ENCODE measurements around the gene AHRR. TPM values are rescaled to one million over a fixed set of nuclear protein-coding genes. Genes with fewer than 3 reads are reported as not detected.

The AHRR gene
- total RNA-seq, 6 experiments from 2014 or later, result 0.06 to 0.81 (median 0.43) TPM

- ATAC-seq, result no peak
- WGBS (ENCODE audit: insufficient coverage, low coverage, low lambda C conversion rate, missing lambda C conversion rate), result 83% methylated on average over 1 of the region's 26 CpGs
- H3K27me3 ChIP-seq, result no peaks in the 10 kb centered on the region
- intact Hi-C loops (cut with DNase I), result no loop called here
- no peak overlapping the region for H3K4me3 ChIP-seq
- H3K36me3 ChIP-seq, result no peaks in the 10 kb centered on the region
- no peaks in the 10 kb centered on the region for H3K4me1 ChIP-seq
- no peaks in the 10 kb centered on the region for H3K9me3 ChIP-seq
- no peak overlapping the region for H3K27ac ChIP-seq
- DNase-seq, result no peak
- no peak for TF ChIP-seq CTCF (IDR thresholded peaks at IDR 0.05)
- TF ChIP-seq POLR2A (IDR thresholded peaks at IDR 0.05), result no peak
These were observed 113.1 kb downstream of the AHRR start for GRCh38 chr5:434443-435146.

- ATAC-seq, result no peak
- Histone ChIP-seq H3K4me3 (no peak overlapping the region), H3K36me3 (no peaks in the 10 kb centered on the region), H3K9me3 (no peaks in the 10 kb centered on the region), H3K4me1 (no peaks in the 10 kb centered on the region), H3K27me3 (no peaks in the 10 kb centered on the region), H3K27ac (no peak overlapping the region)
- intact Hi-C loops (cut with DNase I), result no loop called here
- WGBS (ENCODE audit: insufficient coverage, low coverage, low lambda C conversion rate, missing lambda C conversion rate), result 69% methylated on average over 15 of the region's 27 CpGs
- TF ChIP-seq CTCF (IDR thresholded peaks at IDR 0.05) (no peak), POLR2A (IDR thresholded peaks at IDR 0.05) (no peak)
- no peak for DNase-seq
These were observed 113.8 kb downstream of the AHRR start for GRCh38 chr5:435156-435790.

- Histone ChIP-seq H3K4me1 (no peaks in the 10 kb centered on the region), H3K27ac (no peak overlapping the region), H3K4me3 (no peak overlapping the region), H3K36me3 (no peaks in the 10 kb centered on the region), H3K9me3 (no peaks in the 10 kb centered on the region), H3K27me3 (no peaks in the 10 kb centered on the region)
- peak in 3 of 4 donors; percentile 26 to 36 (median 35) for TF ChIP-seq CTCF (IDR thresholded peaks at IDR 0.05)
- TF ChIP-seq POLR2A (IDR thresholded peaks at IDR 0.05), result no peak
- DNase-seq, result peak in 1 of 3 donors; percentile 26
- ATAC-seq, result peak; percentile 41 to 67 (median 43)
- 87% methylated on average over 6 of the region's 18 CpGs for WGBS (ENCODE audit: insufficient coverage, low coverage, low lambda C conversion rate, missing lambda C conversion rate)
- intact Hi-C loops (cut with DNase I), result no loop called here
These were observed 114.6 kb downstream of the AHRR start for GRCh38 chr5:435961-436640.

- Histone ChIP-seq H3K36me3 (no peaks in the 10 kb centered on the region), H3K27ac (no peak overlapping the region), H3K27me3 (no peaks in the 10 kb centered on the region), H3K9me3 (no peaks in the 10 kb centered on the region), H3K4me1 (no peaks in the 10 kb centered on the region), H3K4me3 (no peak overlapping the region)
- TF ChIP-seq POLR2A (IDR thresholded peaks at IDR 0.05), result no peak
- TF ChIP-seq CTCF (IDR thresholded peaks at IDR 0.05), result no peak
- intact Hi-C loops (cut with DNase I), result no loop called here
- 17% methylated on average over 1 of the region's 5 CpGs for WGBS (ENCODE audit: insufficient coverage, low coverage, low lambda C conversion rate, missing lambda C conversion rate)
- DNase-seq (peak in 1 of 3 donors; percentile 12), ATAC-seq (no peak)
These were observed 115.1 kb downstream of the AHRR start for GRCh38 chr5:436641-436975.
